Upper lobe of left lung (tissue), 6 donors: ENCODE results near the gene B3GAT1. TPM values are rescaled to one million over a fixed set of nuclear protein-coding genes. Genes with fewer than 3 reads are reported as not detected.

Experiments
- ATAC-seq, 2 donors: fragments of 200-7000 bp; cut with Tn5 transposase; one replicate each; pipeline ENCODE4 v1.9.1; 2022; ENCODE audit warnings: mild to moderate bottlenecking in 2 of 2, moderate library complexity in 2 of 2; ENCODE audit not compliant: low FRiP score in 2 of 2
- DNase-seq, 2 donors: peaks; one replicate each; pipeline ENCODE4 v3.0.0-alpha.2; 2019 to 2020
- H3K27ac ChIP-seq, 4 donors: fragments of 200-600 bp; sonication (generic); one replicate each; pipeline ENCODE4 v1.5.1; 2016 to 2019
- H3K27me3 ChIP-seq, 4 donors: fragments of 200-600 bp; sonication (generic); one replicate each; pipeline ENCODE4 v1.5.1; 2017 to 2019
- H3K36me3 ChIP-seq, 4 donors: fragments of 200-600 bp; sonication (generic); one replicate each; pipeline ENCODE4 v1.5.1; 2016 to 2019
- H3K4me1 ChIP-seq, 4 donors: fragments of 200-600 bp; sonication (generic); one replicate each; pipeline ENCODE4 v1.5.1; 2018 to 2019
- H3K4me3 ChIP-seq, 4 donors: fragments of 200-600 bp; sonication (generic); one replicate each; pipeline ENCODE4 v1.5.1; 2017 to 2019; ENCODE audit warnings: mild to moderate bottlenecking in 2 of 4, moderate library complexity in 1 of 4
- H3K9me3 ChIP-seq, 4 donors: fragments of 200-600 bp; sonication (generic); one replicate each; pipeline ENCODE4 v1.5.1; 2018 to 2019
- CTCF ChIP-seq, 6 experiments: fragments of 450-650 bp in 4 of 6; fragments of 200-600 bp in 2 of 6; sonication (generic) in 2 of 6; IDR thresholded peaks; one replicate each; pipeline ENCODE4 v1.5.1; 2016 to 2019; ENCODE audit warnings: antibody characterized with exemption in 6 of 6
- EP300 ChIP-seq, 4 donors: sonication (generic); formaldehyde crosslinking; IDR thresholded peaks; one replicate each; pipeline ENCODE4 v1.5.1; 2017; ENCODE audit warnings: antibody characterized with exemption in 4 of 4, control low read depth in 2 of 4
- POLR2A ChIP-seq, 4 donors: fragments of 450-650 bp; IDR thresholded peaks; one replicate each; pipeline ENCODE4 v1.5.1; 2016 to 2017; ENCODE audit warnings: antibody characterized with exemption in 4 of 4, mild to moderate bottlenecking in 2 of 4
- POLR2AphosphoS5 ChIP-seq, 2 donors: sonication (generic); formaldehyde crosslinking; IDR thresholded peaks; one replicate each; pipeline ENCODE4 v1.5.1; 2017; ENCODE audit warnings: antibody characterized with exemption in 2 of 2
- WGBS, 2 donors: methylation state at CpG; one replicate each; pipeline ENCODE4 v1.1.5; 2017 to 2018; 5-methylcytosine and 5-hydroxymethylcytosine counted together
- total RNA-seq, 6 donors: library from RNA; depleted of rRNA in 4 of 6; stranded (reverse); fragments of >200 nt in 4 of 6; gene quantifications; one replicate each; pipeline versions ENCODE4 v1.1.0 to v1.2.1, GENCODE V29; 2016 to 2021
- donor health status: DM: no; HTN: no; CAD: no; lungs with moderate emphysema.
- donor health status: DM: no; HTN: yes; CAD: no; lungs with severe emphysema.

Gene B3GAT1
- total RNA-seq, 6 donors from 2014 or later = under 0.01 to 2.7 (median 1.2) TPM

DNA sequence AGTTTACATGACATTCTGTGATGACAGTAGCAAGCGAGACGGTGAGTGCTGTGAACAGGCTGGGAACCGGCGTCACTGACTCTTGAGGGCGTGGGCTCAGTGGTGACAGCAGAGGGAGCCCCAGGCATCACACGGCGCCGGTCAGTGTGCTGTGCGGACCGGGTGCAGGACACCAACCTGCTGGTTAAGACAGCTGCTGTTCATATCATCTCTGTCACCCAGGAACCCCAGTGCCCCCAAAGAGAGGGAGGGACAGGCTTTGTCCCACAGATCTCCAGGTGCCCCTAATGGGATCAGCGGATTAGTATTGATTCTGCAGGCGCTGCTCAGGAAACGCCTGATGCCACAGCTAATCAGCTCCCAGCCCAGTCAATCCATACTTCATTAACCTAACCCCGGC, 18.4 kb downstream of the B3GAT1 start:
- Histone ChIP-seq H3K27ac (no peak overlapping the region), H3K4me1 (no peaks in the 10 kb centered on the region), H3K36me3 (no peaks in the 10 kb centered on the region), H3K9me3 (no peaks in the 10 kb centered on the region), H3K4me3 (no peak overlapping the region), H3K27me3 (no peaks in the 10 kb centered on the region)
- 25 to 42% methylated on average over 5 to 14 of the region's 14 CpGs for WGBS, 2 donors
- TF ChIP-seq CTCF (IDR thresholded peaks at IDR 0.05) (no peak), EP300 (IDR thresholded peaks at IDR 0.05) (no peak), POLR2A (IDR thresholded peaks at IDR 0.05) (no peak), POLR2AphosphoS5 (IDR thresholded peaks at IDR 0.05) (no peak)
- no peak for ATAC-seq
- no peak for DNase-seq

DNA sequence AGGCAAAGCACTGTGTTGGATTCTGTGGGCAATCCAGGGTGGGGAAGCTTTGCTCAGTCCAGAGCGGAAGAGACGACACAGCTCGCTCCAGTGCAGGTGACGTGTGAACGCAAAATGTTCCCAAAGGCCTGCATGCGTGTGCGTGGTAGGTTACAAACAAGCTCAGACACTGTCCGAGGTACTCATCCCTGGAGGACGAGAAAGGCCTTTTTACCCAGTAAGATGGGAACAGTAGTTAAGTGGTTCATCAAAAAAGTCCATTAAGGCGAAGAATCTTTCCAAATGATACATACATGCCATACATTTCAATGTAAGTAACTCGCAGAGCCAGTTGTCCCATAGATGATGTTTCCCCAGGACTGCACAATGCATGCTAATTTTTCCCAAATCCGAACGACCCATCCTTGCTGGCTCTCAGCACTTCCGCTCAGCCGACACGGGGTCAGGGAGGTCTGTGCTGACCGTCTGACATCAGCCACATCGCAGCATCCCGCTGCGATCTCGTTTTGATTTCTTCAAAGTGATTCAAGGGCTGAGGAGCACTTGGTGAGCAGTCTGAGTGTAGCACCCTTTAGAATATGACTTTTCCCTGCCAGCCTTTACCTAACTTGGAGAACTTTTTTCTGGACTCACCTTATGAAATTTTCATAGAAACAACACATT, 19.0 kb downstream of the B3GAT1 start:
- TF ChIP-seq EP300 (IDR thresholded peaks at IDR 0.05) = no peak
- no peak for TF ChIP-seq POLR2A (IDR thresholded peaks at IDR 0.05)
- no peak for TF ChIP-seq CTCF (IDR thresholded peaks at IDR 0.05)
- 80 to 85% methylated on average over 21 of the region's 21 CpGs for WGBS, 2 donors
- Histone ChIP-seq H3K36me3 (no peaks in the 10 kb centered on the region), H3K27me3 (no peaks in the 10 kb centered on the region), H3K27ac (no peak overlapping the region), H3K4me3 (no peak overlapping the region), H3K4me1 (no peaks in the 10 kb centered on the region), H3K9me3 (no peaks in the 10 kb centered on the region)
- ATAC-seq (no peak), DNase-seq (no peak)

DNA sequence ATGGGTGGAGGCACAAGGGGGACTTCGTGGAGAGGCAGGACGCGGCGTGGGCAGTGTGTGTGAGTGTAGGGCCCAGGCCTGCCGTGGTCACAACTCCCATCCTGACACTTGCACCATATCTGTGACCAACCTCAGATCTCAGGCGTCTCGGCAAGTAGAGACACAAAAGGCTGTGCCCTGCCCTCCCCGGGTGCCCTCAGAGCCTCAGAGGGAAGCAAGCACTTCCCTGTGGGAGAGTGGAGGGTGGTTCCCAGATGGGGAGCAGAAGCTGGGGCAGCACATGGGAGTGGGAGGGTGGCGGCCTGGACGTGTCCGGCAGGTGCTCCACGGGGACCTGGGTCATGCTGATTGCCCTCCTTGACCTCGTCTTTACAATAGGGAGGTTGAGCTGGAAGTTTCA, 20.4 kb downstream of the B3GAT1 start:
- ATAC-seq = no peak
- Histone ChIP-seq H3K9me3 (no peaks in the 10 kb centered on the region), H3K4me1 (no peaks in the 10 kb centered on the region), H3K27ac (no peak overlapping the region), H3K4me3 (no peak overlapping the region), H3K27me3 (no peaks in the 10 kb centered on the region), H3K36me3 (no peaks in the 10 kb centered on the region)
- TF ChIP-seq EP300 (IDR thresholded peaks at IDR 0.05) (no peak), CTCF (IDR thresholded peaks at IDR 0.05) (no peak), POLR2AphosphoS5 (IDR thresholded peaks at IDR 0.05) (no peak), POLR2A (IDR thresholded peaks at IDR 0.05) (no peak)
- DNase-seq = no peak
- 80 to 85% methylated on average over 12 of the region's 13 CpGs for WGBS, 2 donors

- DNase-seq = no peak
- no peak for ATAC-seq
- Histone ChIP-seq H3K36me3 (no peaks in the 10 kb centered on the region), H3K9me3 (no peaks in the 10 kb centered on the region), H3K27me3 (no peaks in the 10 kb centered on the region), H3K27ac (no peak overlapping the region), H3K4me1 (no peaks in the 10 kb centered on the region), H3K4me3 (no peak overlapping the region)
- WGBS, 2 donors = 82 to 87% methylated on average over 10 to 15 of the region's 15 CpGs
- no peak for TF ChIP-seq EP300 (IDR thresholded peaks at IDR 0.05)
- TF ChIP-seq POLR2A (IDR thresholded peaks at IDR 0.05) = no peak
- TF ChIP-seq CTCF (IDR thresholded peaks at IDR 0.05) = no peak
- no peak for TF ChIP-seq POLR2AphosphoS5 (IDR thresholded peaks at IDR 0.05)
Measured at GRCh38 chr11:134390706-134391569, 21.1 kb downstream of the B3GAT1 start.
